Measurements from ENCODE around the gene TBC1D22A. TPM values are rescaled to one million over a fixed set of nuclear protein-coding genes. Genes with fewer than 3 reads are reported as not detected.

TBC1D22A gene
- total RNA-seq, 1 experiment from 2014 or later, result 26.0 TPM

- TF ChIP-seq CTCF (IDR thresholded peaks at IDR 0.05; ENCODE audit: unreplicated experiment), result no peak
- no peak for DNase-seq (ENCODE audit: unreplicated experiment)
- peaks cover under 1% of the 10 kb centered on the region for H3K36me3 Mint-ChIP-seq (ENCODE audit: insufficient read depth, unreplicated experiment)
- POLR2A ChIA-PET, result no interaction called here
- peaks cover 16% of the 10 kb centered on the region for H3K4me1 Mint-ChIP-seq (ENCODE audit: insufficient read depth, unreplicated experiment)
- no peak overlapping the region for H3K4me3 Mint-ChIP-seq (ENCODE audit: unreplicated experiment)
- H3K27me3 Mint-ChIP-seq (ENCODE audit: insufficient read depth, unreplicated experiment), result no peaks in the 10 kb centered on the region
- no TSS peak for BruUV-seq (replicated peaks)
- intact Hi-C loops (cut with micrococcal nuclease), result no loop called here
- no peak overlapping the region for H3K27ac Mint-ChIP-seq (ENCODE audit: low read depth, unreplicated experiment)
- no peaks in the 10 kb centered on the region for H3K9me3 Mint-ChIP-seq (ENCODE audit: unreplicated experiment)
- CTCF ChIA-PET, result no interaction called here
These were observed 175.5 kb downstream of the TBC1D22A start for GRCh38 chr22:46937939-46938338.

GRCh38 chr22:46941968-46942798 lies 179.7 kb downstream of the TBC1D22A start:
- Mint-ChIP-seq H3K4me1 (ENCODE audit: insufficient read depth, unreplicated experiment) (no peaks in the 10 kb centered on the region), H3K27me3 (ENCODE audit: insufficient read depth, unreplicated experiment) (no peaks in the 10 kb centered on the region), H3K27ac (ENCODE audit: low read depth, unreplicated experiment) (no peak overlapping the region), H3K4me3 (ENCODE audit: unreplicated experiment) (no peak overlapping the region), H3K9me3 (ENCODE audit: unreplicated experiment) (no peaks in the 10 kb centered on the region), H3K36me3 (ENCODE audit: insufficient read depth, unreplicated experiment) (no peaks in the 10 kb centered on the region)
- no peak for TF ChIP-seq CTCF (IDR thresholded peaks at IDR 0.05; ENCODE audit: unreplicated experiment)
- intact Hi-C loops (cut with micrococcal nuclease), result no loop called here
- ChIA-PET CTCF (interaction anchor here (0.6 to 1.0 kb wide), 2 partner anchors 143 to 184 kb away, joined by 3 read pairs; no protein-coding TSS in a partner anchor), POLR2A (no interaction called here)
- BruUV-seq (replicated peaks), result no TSS peak
- DNase-seq (ENCODE audit: unreplicated experiment), result no peak

GRCh38 chr22:46942799-46943785 lies 180.6 kb downstream of the TBC1D22A start:
- ChIA-PET POLR2A (no interaction called here), CTCF (interaction anchor here (0.6 to 1.0 kb wide), 4 partner anchors 70 to 185 kb away, joined by 3 read pairs; no protein-coding TSS in a partner anchor)
- no peaks in the 10 kb centered on the region for H3K36me3 Mint-ChIP-seq (ENCODE audit: insufficient read depth, unreplicated experiment)
- no peak overlapping the region for H3K4me3 Mint-ChIP-seq (ENCODE audit: unreplicated experiment)
- intact Hi-C loops (cut with micrococcal nuclease), result no loop called here
- no peak for TF ChIP-seq CTCF (IDR thresholded peaks at IDR 0.05; ENCODE audit: unreplicated experiment)
- H3K9me3 Mint-ChIP-seq (ENCODE audit: unreplicated experiment), result no peaks in the 10 kb centered on the region
- H3K27me3 Mint-ChIP-seq (ENCODE audit: insufficient read depth, unreplicated experiment), result no peaks in the 10 kb centered on the region
- no peaks in the 10 kb centered on the region for H3K4me1 Mint-ChIP-seq (ENCODE audit: insufficient read depth, unreplicated experiment)
- BruUV-seq (replicated peaks), result no TSS peak
- no peak overlapping the region for H3K27ac Mint-ChIP-seq (ENCODE audit: low read depth, unreplicated experiment)
- no peak for DNase-seq (ENCODE audit: unreplicated experiment)

- DNase-seq (ENCODE audit: unreplicated experiment), result no peak
- H3K9me3 Mint-ChIP-seq (ENCODE audit: unreplicated experiment), result no peaks in the 10 kb centered on the region
- peaks cover 11% of the 10 kb centered on the region for H3K36me3 Mint-ChIP-seq (ENCODE audit: insufficient read depth, unreplicated experiment)
- CTCF ChIA-PET, result interaction anchor here (1.0 kb wide), 3 partner anchors 10 to 147 kb away, joined by 3 read pairs; no protein-coding TSS in a partner anchor
- POLR2A ChIA-PET, result no interaction called here
- no peaks in the 10 kb centered on the region for H3K27me3 Mint-ChIP-seq (ENCODE audit: insufficient read depth, unreplicated experiment)
- BruUV-seq (replicated peaks), result no TSS peak
- no peak for TF ChIP-seq CTCF (IDR thresholded peaks at IDR 0.05; ENCODE audit: unreplicated experiment)
- H3K4me1 Mint-ChIP-seq (ENCODE audit: insufficient read depth, unreplicated experiment), result no peaks in the 10 kb centered on the region
- H3K4me3 Mint-ChIP-seq (ENCODE audit: unreplicated experiment), result no peak overlapping the region
- intact Hi-C loops (cut with micrococcal nuclease), result no loop called here
- H3K27ac Mint-ChIP-seq (ENCODE audit: low read depth, unreplicated experiment), result no peak overlapping the region
These were observed 183.0 kb downstream of the TBC1D22A start for GRCh38 chr22:46945481-46945880.
